ENCODE measurements around the gene HDAC10.

Gene HDAC10

GRCh38 chr22:50198624-50199017 lies 52.4 kb downstream of the HDAC10 start:
- H3K4me3 ChIP-seq (ENCODE audit: low read depth, low read length) = no peak overlapping the region
- H4K12ac ChIP-seq (ENCODE audit: low read depth, low read length) = no peak overlapping the region
- H3K79me1 ChIP-seq (ENCODE audit: low read length) = peaks cover 8% of the 10 kb centered on the region
- H2BK120ac ChIP-seq (ENCODE audit: insufficient read depth, low read length, poor library complexity) = no peak overlapping the region
- peaks cover 10% of the 10 kb centered on the region for H3K79me2 ChIP-seq (ENCODE audit: control insufficient read depth, insufficient read depth, low read length, poor library complexity)
- DNase-seq = no peak
- no peak overlapping the region for H3K4ac ChIP-seq (ENCODE audit: low read depth, low read length)
- no peak overlapping the region for H2AK5ac ChIP-seq (ENCODE audit: low read length)
- H4K8ac ChIP-seq (ENCODE audit: low read depth, low read length) = no peak overlapping the region
- no peaks in the 10 kb centered on the region for H3K27me3 ChIP-seq (ENCODE audit: insufficient read depth, low read length)
- H2BK12ac ChIP-seq (ENCODE audit: low read length) = no peak overlapping the region
- peaks cover 47 to 54% of the 10 kb centered on the region in 2 experiments for H3K36me3 ChIP-seq (ENCODE audit: control insufficient read depth in 1 of 2, insufficient read depth in 2 of 2, low read length in 2 of 2)
- peaks cover 8 to 13% of the 10 kb centered on the region in 2 experiments for H3K4me1 ChIP-seq (ENCODE audit: control insufficient read depth in 1 of 2, insufficient read depth in 2 of 2, low read length in 2 of 2)
- no peak overlapping the region for H2BK5ac ChIP-seq (ENCODE audit: low read depth, low read length, poor library complexity)
- H3K18ac ChIP-seq (ENCODE audit: low read length) = no peak overlapping the region
- no peak overlapping the region for H3K9ac ChIP-seq (ENCODE audit: low read length)
- no peak overlapping the region for H3K4me2 ChIP-seq (ENCODE audit: low read length)
- WGBS (ENCODE audit: extremely low coverage, insufficient coverage, insufficient read length) = no CpG with 5 or more reads among the region's 16 CpGs
- H3K23ac ChIP-seq (ENCODE audit: low read length) = no peak overlapping the region
- no peak overlapping the region for H3K27ac ChIP-seq (ENCODE audit: low read depth, low read length)
- H2AFZ ChIP-seq (ENCODE audit: insufficient read depth, low read length, poor library complexity) = no peak overlapping the region
- H4K91ac ChIP-seq (ENCODE audit: low read depth, low read length) = no peak overlapping the region
- H3K9me3 ChIP-seq (ENCODE audit: insufficient read depth, low read depth, low read length) = peaks cover 1% of the 10 kb centered on the region
- H3K14ac ChIP-seq (ENCODE audit: low read length) = no peak overlapping the region

GRCh38 chr22:50197856-50198623 lies 53.0 kb downstream of the HDAC10 start:
- Histone ChIP-seq H4K12ac (ENCODE audit: low read depth, low read length) (no peak overlapping the region), H3K27me3 (ENCODE audit: insufficient read depth, low read length) (no peaks in the 10 kb centered on the region), H2BK12ac (ENCODE audit: low read length) (no peak overlapping the region), H2BK120ac (ENCODE audit: insufficient read depth, low read length, poor library complexity) (no peak overlapping the region), H3K4ac (ENCODE audit: low read depth, low read length) (no peak overlapping the region), H2BK5ac (ENCODE audit: low read depth, low read length, poor library complexity) (no peak overlapping the region), H2AFZ (ENCODE audit: insufficient read depth, low read length, poor library complexity) (no peak overlapping the region), H3K79me1 (ENCODE audit: low read length) (peaks cover 8% of the 10 kb centered on the region), H3K27ac (ENCODE audit: low read depth, low read length) (no peak overlapping the region), H3K9ac (ENCODE audit: low read length) (no peak overlapping the region), H3K18ac (ENCODE audit: low read length) (no peak overlapping the region), H3K4me3 (ENCODE audit: low read depth, low read length) (no peak overlapping the region), H3K14ac (ENCODE audit: low read length) (no peak overlapping the region), H2AK5ac (ENCODE audit: low read length) (no peak overlapping the region), H3K4me2 (ENCODE audit: low read length) (no peak overlapping the region), H3K23ac (ENCODE audit: low read length) (no peak overlapping the region), H3K36me3 (ENCODE audit: control insufficient read depth in 1 of 2, insufficient read depth in 2 of 2, low read length in 2 of 2) (peaks cover 53 to 60% of the 10 kb centered on the region in 2 experiments), H3K79me2 (ENCODE audit: control insufficient read depth, insufficient read depth, low read length, poor library complexity) (peaks cover 10% of the 10 kb centered on the region), H3K9me3 (ENCODE audit: insufficient read depth, low read depth, low read length) (peaks cover 1% of the 10 kb centered on the region), H3K4me1 (ENCODE audit: control insufficient read depth in 1 of 2, insufficient read depth in 2 of 2, low read length in 2 of 2) (peaks cover 8 to 13% of the 10 kb centered on the region in 2 experiments), H4K8ac (ENCODE audit: low read depth, low read length) (no peak overlapping the region), H4K91ac (ENCODE audit: low read depth, low read length) (no peak overlapping the region)
- no CpG with 5 or more reads among the region's 61 CpGs for WGBS (ENCODE audit: extremely low coverage, insufficient coverage, insufficient read length)
- no peak for DNase-seq

- Histone ChIP-seq H2AK5ac (ENCODE audit: low read length) (no peak overlapping the region), H3K27me3 (ENCODE audit: insufficient read depth, low read length) (no peaks in the 10 kb centered on the region), H3K4me1 (ENCODE audit: control insufficient read depth in 1 of 2, insufficient read depth in 2 of 2, low read length in 2 of 2) (peaks cover 8 to 12% of the 10 kb centered on the region in 2 experiments), H2BK12ac (ENCODE audit: low read length) (no peak overlapping the region), H3K4me3 (ENCODE audit: low read depth, low read length) (no peak overlapping the region), H3K18ac (ENCODE audit: low read length) (no peak overlapping the region), H3K36me3 (ENCODE audit: control insufficient read depth in 1 of 2, insufficient read depth in 2 of 2, low read length in 2 of 2) (peaks cover 55 to 63% of the 10 kb centered on the region in 2 experiments), H4K12ac (ENCODE audit: low read depth, low read length) (no peak overlapping the region), H4K8ac (ENCODE audit: low read depth, low read length) (no peak overlapping the region), H3K9me3 (ENCODE audit: insufficient read depth, low read depth, low read length) (peaks cover 1% of the 10 kb centered on the region), H3K79me1 (ENCODE audit: low read length) (peaks cover 8% of the 10 kb centered on the region), H4K91ac (ENCODE audit: low read depth, low read length) (no peak overlapping the region), H3K79me2 (ENCODE audit: control insufficient read depth, insufficient read depth, low read length, poor library complexity) (peaks cover 11% of the 10 kb centered on the region), H3K14ac (ENCODE audit: low read length) (no peak overlapping the region), H2BK120ac (ENCODE audit: insufficient read depth, low read length, poor library complexity) (no peak overlapping the region), H3K4me2 (ENCODE audit: low read length) (no peak overlapping the region), H3K4ac (ENCODE audit: low read depth, low read length) (no peak overlapping the region), H3K23ac (ENCODE audit: low read length) (no peak overlapping the region), H3K9ac (ENCODE audit: low read length) (no peak overlapping the region), H2BK5ac (ENCODE audit: low read depth, low read length, poor library complexity) (no peak overlapping the region), H2AFZ (ENCODE audit: insufficient read depth, low read length, poor library complexity) (no peak overlapping the region), H3K27ac (ENCODE audit: low read depth, low read length) (no peak overlapping the region)
- DNase-seq = no peak
- WGBS (ENCODE audit: extremely low coverage, insufficient coverage, insufficient read length) = no CpG with 5 or more reads among the region's 23 CpGs
These were observed 53.9 kb downstream of the HDAC10 start for GRCh38 chr22:50197000-50197800.

DNA sequence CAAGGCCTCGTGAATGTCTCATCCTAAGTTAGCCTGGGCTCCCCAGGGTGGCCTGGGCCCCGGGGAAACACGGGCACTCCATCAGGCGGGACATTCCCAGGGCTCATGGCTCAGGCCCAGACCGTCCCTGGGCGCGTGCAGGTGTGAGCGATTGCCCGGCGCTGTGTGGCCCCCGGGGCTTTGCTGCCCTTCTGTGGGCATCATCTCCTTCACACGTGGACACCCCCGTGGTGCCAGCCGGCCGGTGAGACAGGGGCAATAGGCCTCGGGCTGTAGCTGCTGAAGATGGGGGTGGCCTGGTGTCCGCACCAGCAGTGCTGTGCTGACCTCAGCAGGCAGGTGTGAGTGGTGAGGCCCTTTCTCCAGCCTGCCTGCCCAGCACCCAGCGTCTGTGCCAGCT lies 54.8 kb downstream of the HDAC10 start:
- H3K27me3 ChIP-seq (ENCODE audit: insufficient read depth, low read length) = no peaks in the 10 kb centered on the region
- WGBS (ENCODE audit: extremely low coverage, insufficient coverage, insufficient read length) = no CpG with 5 or more reads among the region's 18 CpGs
- no peak overlapping the region for H3K18ac ChIP-seq (ENCODE audit: low read length)
- H4K8ac ChIP-seq (ENCODE audit: low read depth, low read length) = no peak overlapping the region
- no peak overlapping the region for H2AFZ ChIP-seq (ENCODE audit: insufficient read depth, low read length, poor library complexity)
- no peak overlapping the region for H3K23ac ChIP-seq (ENCODE audit: low read length)
- no peak overlapping the region for H3K4me3 ChIP-seq (ENCODE audit: low read depth, low read length)
- H3K79me1 ChIP-seq (ENCODE audit: low read length) = peaks cover 5% of the 10 kb centered on the region
- H2BK5ac ChIP-seq (ENCODE audit: low read depth, low read length, poor library complexity) = no peak overlapping the region
- peaks cover 12 to 15% of the 10 kb centered on the region in 2 experiments for H3K4me1 ChIP-seq (ENCODE audit: control insufficient read depth in 1 of 2, insufficient read depth in 2 of 2, low read length in 2 of 2)
- no peak overlapping the region for H4K91ac ChIP-seq (ENCODE audit: low read depth, low read length)
- no peak overlapping the region for H2BK120ac ChIP-seq (ENCODE audit: insufficient read depth, low read length, poor library complexity)
- H3K79me2 ChIP-seq (ENCODE audit: control insufficient read depth, insufficient read depth, low read length, poor library complexity) = peaks cover 6% of the 10 kb centered on the region
- H2AK5ac ChIP-seq (ENCODE audit: low read length) = no peak overlapping the region
- H2BK12ac ChIP-seq (ENCODE audit: low read length) = no peak overlapping the region
- H3K4ac ChIP-seq (ENCODE audit: low read depth, low read length) = no peak overlapping the region
- H3K36me3 ChIP-seq (ENCODE audit: control insufficient read depth in 1 of 2, insufficient read depth in 2 of 2, low read length in 2 of 2) = peaks cover 55 to 63% of the 10 kb centered on the region in 2 experiments
- DNase-seq = no peak
- no peak overlapping the region for H3K27ac ChIP-seq (ENCODE audit: low read depth, low read length)
- H3K9ac ChIP-seq (ENCODE audit: low read length) = no peak overlapping the region
- peaks cover 1% of the 10 kb centered on the region for H3K9me3 ChIP-seq (ENCODE audit: insufficient read depth, low read depth, low read length)
- no peak overlapping the region for H3K14ac ChIP-seq (ENCODE audit: low read length)
- no peak overlapping the region for H4K12ac ChIP-seq (ENCODE audit: low read depth, low read length)
- no peak overlapping the region for H3K4me2 ChIP-seq (ENCODE audit: low read length)
